ENCODE measurements around the gene MRC1. TPM values are rescaled to one million over a fixed set of nuclear protein-coding genes. Genes with fewer than 3 reads are reported as not detected.

MRC1 gene
- total and polyA plus RNA-seq, 9 of the 15 experiments (the other 6 are each of a cell fraction or from before 2014, with no cell fraction given): 0.01 to 0.20 (median 0.03) TPM; not detected in 5

DNA sequence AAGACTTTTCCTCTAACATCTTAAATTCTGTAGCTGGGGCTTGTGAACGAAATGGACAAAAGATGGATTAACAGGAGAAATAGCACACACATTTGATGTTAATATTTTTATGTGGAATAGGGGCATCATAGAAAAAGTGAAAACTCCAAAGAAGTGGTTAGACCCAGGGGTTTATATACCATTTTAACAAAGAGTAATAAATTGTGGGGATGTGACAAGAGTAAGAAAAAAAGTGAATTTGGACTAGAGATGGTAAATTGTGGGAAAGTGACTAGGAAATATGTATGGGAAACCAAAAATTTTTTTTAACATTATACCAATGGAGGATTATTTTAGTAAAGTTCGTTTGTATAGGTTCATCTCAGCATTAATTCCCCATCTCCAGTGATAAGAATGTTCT, 150.7 kb downstream of the MRC1 start (continued):
- TF ChIP-seq, protein P1, sequence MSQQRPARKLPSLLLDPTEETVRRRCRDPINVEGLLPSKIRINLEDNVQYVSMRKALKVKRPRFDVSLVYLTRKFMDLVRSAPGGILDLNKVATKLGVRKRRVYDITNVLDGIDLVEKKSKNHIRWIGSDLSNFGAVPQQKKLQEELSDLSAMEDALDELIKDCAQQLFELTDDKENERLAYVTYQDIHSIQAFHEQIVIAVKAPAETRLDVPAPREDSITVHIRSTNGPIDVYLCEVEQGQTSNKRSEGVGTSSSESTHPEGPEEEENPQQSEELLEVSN (IDR thresholded peaks at IDR 0.05; ENCODE audit: borderline replicate concordance in 1 of 2, extremely low read depth in 1 of 2, insufficient read depth in 1 of 2, insufficient read length in 1 of 2, low read depth in 1 of 2, low read length in 1 of 2, poor library complexity in 1 of 2, severe bottlenecking in 1 of 2): no peak
- TF ChIP-seq ZNF3 (CRISPR knock-in tag; IDR thresholded peaks at IDR 0.05): no peak
- TF ChIP-seq GTF2E2 (tag; IDR thresholded peaks at IDR 0.05): no peak
- no peak for TF ChIP-seq MECOM (CRISPR knock-in tag; IDR thresholded peaks at IDR 0.05)
- no peak for TF ChIP-seq NR4A1 (CRISPR knock-in tag; IDR thresholded peaks at IDR 0.05)
- TF ChIP-seq NR4A1 (tag; IDR thresholded peaks at IDR 0.05): no peak
- TF ChIP-seq, protein P2, sequence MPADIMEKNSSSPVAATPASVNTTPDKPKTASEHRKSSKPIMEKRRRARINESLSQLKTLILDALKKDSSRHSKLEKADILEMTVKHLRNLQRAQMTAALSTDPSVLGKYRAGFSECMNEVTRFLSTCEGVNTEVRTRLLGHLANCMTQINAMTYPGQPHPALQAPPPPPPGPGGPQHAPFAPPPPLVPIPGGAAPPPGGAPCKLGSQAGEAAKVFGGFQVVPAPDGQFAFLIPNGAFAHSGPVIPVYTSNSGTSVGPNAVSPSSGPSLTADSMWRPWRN (IDR thresholded peaks at IDR 0.05; ENCODE audit: low read depth): no peak
- TF ChIP-seq, protein P3, sequence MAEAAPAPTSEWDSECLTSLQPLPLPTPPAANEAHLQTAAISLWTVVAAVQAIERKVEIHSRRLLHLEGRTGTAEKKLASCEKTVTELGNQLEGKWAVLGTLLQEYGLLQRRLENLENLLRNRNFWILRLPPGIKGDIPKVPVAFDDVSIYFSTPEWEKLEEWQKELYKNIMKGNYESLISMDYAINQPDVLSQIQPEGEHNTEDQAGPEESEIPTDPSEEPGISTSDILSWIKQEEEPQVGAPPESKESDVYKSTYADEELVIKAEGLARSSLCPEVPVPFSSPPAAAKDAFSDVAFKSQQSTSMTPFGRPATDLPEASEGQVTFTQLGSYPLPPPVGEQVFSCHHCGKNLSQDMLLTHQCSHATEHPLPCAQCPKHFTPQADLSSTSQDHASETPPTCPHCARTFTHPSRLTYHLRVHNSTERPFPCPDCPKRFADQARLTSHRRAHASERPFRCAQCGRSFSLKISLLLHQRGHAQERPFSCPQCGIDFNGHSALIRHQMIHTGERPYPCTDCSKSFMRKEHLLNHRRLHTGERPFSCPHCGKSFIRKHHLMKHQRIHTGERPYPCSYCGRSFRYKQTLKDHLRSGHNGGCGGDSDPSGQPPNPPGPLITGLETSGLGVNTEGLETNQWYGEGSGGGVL (CRISPR knock-in tag; IDR thresholded peaks at IDR 0.05): no peak
- no peak for TF ChIP-seq ETV6 (IDR thresholded peaks at IDR 0.05; ENCODE audit: borderline replicate concordance in 1 of 2, low read depth in 2 of 2, low read length in 1 of 2)
- no peak for TF ChIP-seq ETV6 (CRISPR knock-in tag; IDR thresholded peaks at IDR 0.05; ENCODE audit: borderline replicate concordance)
- TF ChIP-seq POU5F1 (IDR thresholded peaks at IDR 0.05; ENCODE audit: borderline replicate concordance, low read depth, low read length, partially characterized antibody): no peak
- TF ChIP-seq CLOCK (CRISPR knock-in tag; IDR thresholded peaks at IDR 0.05; ENCODE audit: borderline replicate concordance): no peak
- no peak for TF ChIP-seq GTF2B (IDR thresholded peaks at IDR 0.05; ENCODE audit: extremely low read depth, insufficient read length)
- TF ChIP-seq ELF1 (tag; IDR thresholded peaks at IDR 0.05): no peak
- TF ChIP-seq MAFK (IDR thresholded peaks at IDR 0.05; ENCODE audit: low read length): no peak

All from K562 (cell line).